ENCODE data around the gene TTC39C.
"Not testable (repeated sequence)": the region's sequence is repeated elsewhere in the genome, so short reads cannot be mapped to it uniquely, and the experiment has no call there.

The TTC39C gene

GRCh38 chr18:24136967-24137373 lies 122.4 kb downstream of the TTC39C start:
- DNase-seq (ENCODE audit: low read depth) = no peak

- no peak for DNase-seq (ENCODE audit: low read depth)
Observed at GRCh38 chr18:24138409-24138788, 123.8 kb downstream of the TTC39C start.

GRCh38 chr18:24138789-24139616 lies 124.4 kb downstream of the TTC39C start, which contains the start of gene CABYR:
Gene CABYR (plus strand): TSS chr18:24139062. CDS start chr18:24143115, 4,053 bp downstream.
- DNase-seq (ENCODE audit: low read depth) = peak; percentile 53

GRCh38 chr18:24140697-24141096 lies 126.1 kb downstream of the TTC39C start:
- DNase-seq (ENCODE audit: low read depth) = no peak

GRCh38 chr18:24142376-24142775 lies 127.8 kb downstream of the TTC39C start:
- DNase-seq (ENCODE audit: low read depth) = no peak

- DNase-seq (ENCODE audit: low read depth) = not testable (repeated sequence)
Observed at GRCh38 chr18:24149591-24149990, 135.0 kb downstream of the TTC39C start.

- no peak for DNase-seq (ENCODE audit: low read depth)
Observed at GRCh38 chr18:24153397-24153796, 138.8 kb downstream of the TTC39C start.

- no peak for DNase-seq (ENCODE audit: low read depth)
Observed at GRCh38 chr18:24157855-24158254, 143.3 kb downstream of the TTC39C start.

GRCh38 chr18:24160086-24160485 lies 145.5 kb downstream of the TTC39C start:
- DNase-seq (ENCODE audit: low read depth) = no peak

GRCh38 chr18:24161304-24161703 lies 146.8 kb downstream of the TTC39C start:
- no peak for DNase-seq (ENCODE audit: low read depth)

- no peak for DNase-seq (ENCODE audit: low read depth)
Observed at GRCh38 chr18:24168496-24168895, 153.9 kb downstream of the TTC39C start.

- no peak for DNase-seq (ENCODE audit: low read depth)
Observed at GRCh38 chr18:24170360-24170759, 155.8 kb downstream of the TTC39C start.

- no peak for DNase-seq (ENCODE audit: low read depth)
Observed at GRCh38 chr18:24173997-24174396, 159.4 kb downstream of the TTC39C start.

GRCh38 chr18:24176727-24177416 lies 162.3 kb downstream of the TTC39C start:
- peak; percentile 21 for DNase-seq (ENCODE audit: low read depth)

GRCh38 chr18:24177499-24178133 lies 163.1 kb downstream of the TTC39C start:
- no peak for DNase-seq (ENCODE audit: low read depth)

- no peak for DNase-seq (ENCODE audit: low read depth)
Observed at GRCh38 chr18:24180048-24180447, 165.5 kb downstream of the TTC39C start.

GRCh38 chr18:24181806-24182205 lies 167.3 kb downstream of the TTC39C start:
- no peak for DNase-seq (ENCODE audit: low read depth)

Measured in activated T-cell treated with anti-CD3 and anti-CD28 coated beads for 24 hours (primary cell).